Breast epithelium (tissue), 4 donors: Measurements from ENCODE around the gene KCNIP1. TPM values are rescaled to one million over a fixed set of nuclear protein-coding genes. Genes with fewer than 3 reads are reported as not detected.

ENCODE experiments used
- DNase-seq, 2 donors: peaks; one replicate each; pipeline ENCODE4 v3.0.0-alpha.2; 2019; ENCODE audit warnings: low spot score in 2 of 2
- H3K27ac ChIP-seq, 2 donors: fragments of 200-600 bp; sonication (generic) in 1 of 2; one replicate each; pipeline ENCODE4 v1.5.1; 2016 to 2019; ENCODE audit warnings: mild to moderate bottlenecking in 1 of 2
- H3K27me3 ChIP-seq, 2 donors: fragments of 200-600 bp; sonication (generic) in 1 of 2; one replicate each; pipeline versions ENCODE4 v1.5.1 to v1.6.0; 2017 to 2019; ENCODE audit warnings: control low read depth in 1 of 2, mild to moderate bottlenecking in 1 of 2
- H3K36me3 ChIP-seq: fragments of 200-600 bp; one replicate; pipeline ENCODE4 v1.5.1; 2019
- H3K4me1 ChIP-seq, 2 donors: fragments of 200-600 bp; sonication (generic); one replicate each; pipeline ENCODE4 v1.5.1; 2016 to 2019; ENCODE audit warnings: control low read depth in 1 of 2
- H3K4me3 ChIP-seq, 3 donors: fragments of 200-600 bp; sonication (generic); 1 replicate in 2 of 3; 2 replicates in 1 of 3; pipeline ENCODE4 v1.5.1; 2016 to 2019; ENCODE audit warnings: mild to moderate bottlenecking in 3 of 3, moderate library complexity in 2 of 3
- H3K9me3 ChIP-seq, 2 donors: fragments of 200-600 bp; sonication (generic) in 1 of 2; one replicate each; pipeline ENCODE4 v1.5.1; 2016 to 2019; ENCODE audit warnings: control low read depth in 1 of 2
- POLR2A ChIP-seq: fragments of 450-650 bp; IDR thresholded peaks from one replicate; pipeline ENCODE4 v1.6.1; 2016; ENCODE audit warnings: antibody characterized with exemption, mild to moderate bottlenecking, moderate library complexity
- POLR2AphosphoS5 ChIP-seq, 3 donors: sonication (generic); formaldehyde crosslinking; IDR thresholded peaks; one replicate each; pipeline ENCODE4 v1.6.1; 2017; ENCODE audit warnings: antibody characterized with exemption in 3 of 3
- intact Hi-C: fragments of 100-400 bp; cut with DNase I; formaldehyde crosslinking; loops from one replicate; pipeline ENCODE4 v1.15.1; 2023; ENCODE audit warnings: low total_unique reads
- total RNA-seq, 3 donors: library from RNA; depleted of rRNA; stranded (reverse); fragments of >200 nt; gene quantifications; one replicate each; pipeline ENCODE4 v1.1.0, GENCODE V29; 2016
- TF ChIP-seq, protein P1 (sequence below), 3 donors: fragments of 450-650 bp; IDR thresholded peaks; one replicate each; pipeline ENCODE4 v1.5.1; 2016 to 2017; ENCODE audit warnings: antibody characterized with exemption in 3 of 3, mild to moderate bottlenecking in 3 of 3, moderate library complexity in 3 of 3

KCNIP1 gene
- total RNA-seq, 3 donors from 2014 or later: 1.0 to 1.6 TPM; not detected in 1

- H3K27ac ChIP-seq: no peak overlapping the region
- H3K4me1 ChIP-seq: no peaks in the 10 kb centered on the region
- H3K36me3 ChIP-seq: no peaks in the 10 kb centered on the region
- H3K9me3 ChIP-seq: no peaks in the 10 kb centered on the region
- DNase-seq: no peak
- TF ChIP-seq POLR2A: no peak
- intact Hi-C loops: no loop called here
- H3K27me3 ChIP-seq: no peaks in the 10 kb centered on the region
- no peak overlapping the region for H3K4me3 ChIP-seq
Observed at GRCh38 chr5:170603109-170603508, 99.3 kb downstream of the KCNIP1 start.

GRCh38 chr5:170603578-170604565 lies 100.1 kb downstream of the KCNIP1 start:
- no peaks in the 10 kb centered on the region for H3K36me3 ChIP-seq
- TF ChIP-seq, protein P1, sequence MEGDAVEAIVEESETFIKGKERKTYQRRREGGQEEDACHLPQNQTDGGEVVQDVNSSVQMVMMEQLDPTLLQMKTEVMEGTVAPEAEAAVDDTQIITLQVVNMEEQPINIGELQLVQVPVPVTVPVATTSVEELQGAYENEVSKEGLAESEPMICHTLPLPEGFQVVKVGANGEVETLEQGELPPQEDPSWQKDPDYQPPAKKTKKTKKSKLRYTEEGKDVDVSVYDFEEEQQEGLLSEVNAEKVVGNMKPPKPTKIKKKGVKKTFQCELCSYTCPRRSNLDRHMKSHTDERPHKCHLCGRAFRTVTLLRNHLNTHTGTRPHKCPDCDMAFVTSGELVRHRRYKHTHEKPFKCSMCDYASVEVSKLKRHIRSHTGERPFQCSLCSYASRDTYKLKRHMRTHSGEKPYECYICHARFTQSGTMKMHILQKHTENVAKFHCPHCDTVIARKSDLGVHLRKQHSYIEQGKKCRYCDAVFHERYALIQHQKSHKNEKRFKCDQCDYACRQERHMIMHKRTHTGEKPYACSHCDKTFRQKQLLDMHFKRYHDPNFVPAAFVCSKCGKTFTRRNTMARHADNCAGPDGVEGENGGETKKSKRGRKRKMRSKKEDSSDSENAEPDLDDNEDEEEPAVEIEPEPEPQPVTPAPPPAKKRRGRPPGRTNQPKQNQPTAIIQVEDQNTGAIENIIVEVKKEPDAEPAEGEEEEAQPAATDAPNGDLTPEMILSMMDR (IDR thresholded peaks at IDR 0.05): peak; percentile 14 to 33 (median 19)
- no peak for TF ChIP-seq POLR2A
- H3K27ac ChIP-seq: no peak overlapping the region
- no peaks in the 10 kb centered on the region for H3K27me3 ChIP-seq
- no peak overlapping the region for H3K4me3 ChIP-seq
- no peaks in the 10 kb centered on the region for H3K4me1 ChIP-seq
- no peaks in the 10 kb centered on the region for H3K9me3 ChIP-seq
- DNase-seq: no peak
- intact Hi-C loops: no loop called here

DNA sequence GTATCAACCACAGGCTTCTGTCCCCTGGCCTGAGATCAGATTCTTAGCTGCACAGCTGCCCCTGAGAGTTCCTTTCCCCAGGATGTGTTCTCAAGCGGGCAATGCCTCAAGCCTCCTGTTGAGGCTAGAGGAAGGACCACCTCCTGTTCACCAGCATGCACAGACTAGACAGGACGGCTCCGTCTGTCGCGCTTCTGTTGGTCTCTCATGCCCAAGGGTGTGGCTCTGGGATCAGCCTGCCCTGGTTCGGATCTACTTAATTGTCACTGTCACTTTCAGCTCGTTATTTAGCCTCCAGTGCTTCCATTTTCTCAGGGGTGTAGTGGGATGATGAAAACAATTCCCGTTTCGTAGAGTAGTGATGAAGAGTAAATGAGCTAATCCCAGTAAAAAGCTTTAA lies 103.1 kb downstream of the KCNIP1 start:
- Histone ChIP-seq H3K9me3 (no peaks in the 10 kb centered on the region), H3K27me3 (no peaks in the 10 kb centered on the region), H3K36me3 (no peaks in the 10 kb centered on the region), H3K4me3 (no peak overlapping the region), H3K4me1 (no peaks in the 10 kb centered on the region), H3K27ac (no peak overlapping the region)
- intact Hi-C loops: no loop called here
- DNase-seq: no peak
- TF ChIP-seq, protein P1 (IDR thresholded peaks at IDR 0.05): no peak
- no peak for TF ChIP-seq POLR2A
- TF ChIP-seq POLR2AphosphoS5 (IDR thresholded peaks at IDR 0.05): no peak

- Histone ChIP-seq H3K27me3 (no peaks in the 10 kb centered on the region), H3K4me1 (no peaks in the 10 kb centered on the region), H3K27ac (no peak overlapping the region), H3K9me3 (no peaks in the 10 kb centered on the region), H3K4me3 (no peak overlapping the region), H3K36me3 (no peaks in the 10 kb centered on the region)
- no peak for DNase-seq
- no peak for TF ChIP-seq POLR2A
- TF ChIP-seq POLR2AphosphoS5 (IDR thresholded peaks at IDR 0.05): no peak
- TF ChIP-seq, protein P1 (IDR thresholded peaks at IDR 0.05): no peak
- intact Hi-C loops: no loop called here
Observed at GRCh38 chr5:170611449-170612090, 107.8 kb downstream of the KCNIP1 start.

- intact Hi-C loops: no loop called here
- Histone ChIP-seq H3K36me3 (no peaks in the 10 kb centered on the region), H3K4me3 (no peak overlapping the region), H3K27ac (no peak overlapping the region), H3K4me1 (no peaks in the 10 kb centered on the region), H3K9me3 (no peaks in the 10 kb centered on the region), H3K27me3 (no peaks in the 10 kb centered on the region)
- no peak for DNase-seq
- TF ChIP-seq, protein P1 (IDR thresholded peaks at IDR 0.05): no peak
- TF ChIP-seq POLR2AphosphoS5 (IDR thresholded peaks at IDR 0.05) (no peak), POLR2A (no peak)
Observed at GRCh38 chr5:170612256-170612678, 108.4 kb downstream of the KCNIP1 start.
